Mononuclear cell (primary cell): ENCODE measurements around the gene SCN1B. TPM values are rescaled to one million over a fixed set of nuclear protein-coding genes. Genes with fewer than 3 reads are reported as not detected.
"Not testable (repeated sequence)": the region's sequence is repeated elsewhere in the genome, so short reads cannot be mapped to it uniquely, and the experiment has no call there.

Source experiments
- H3K27me3 ChIP-seq: 2 replicates; pipeline ENCODE4 v1.6.0; 2011; ENCODE audit warnings: low read length, control low read depth; ENCODE audit not compliant: insufficient read depth
- H3K4me1 ChIP-seq: 2 replicates; pipeline ENCODE4 v1.5.1; 2011; ENCODE audit warnings: mild to moderate bottlenecking, low read length, control low read depth; ENCODE audit not compliant: insufficient read depth
- H3K4me3 ChIP-seq: 2 replicates; pipeline ENCODE4 v1.5.1; 2011; ENCODE audit warnings: mild to moderate bottlenecking, low read length, moderate library complexity
- H3K9me3 ChIP-seq: 2 replicates; pipeline ENCODE4 v1.5.1; 2011; ENCODE audit warnings: low read depth, mild to moderate bottlenecking, control low read depth, low read length
- total RNA-seq: library from RNA; depleted of rRNA; stranded (reverse); fragments of >200 nt; gene quantifications from one replicate; pipeline ENCODE4 v1.2.3, GENCODE V29; 2012

SCN1B gene
- total RNA-seq = 0.73 TPM

GRCh38 chr19:35030257-35031071, at the start of gene SCN1B:
TSS of gene SCN1B (plus strand) at chr19:35030470. CDS start at chr19:35030821, 351 bp downstream.
- Histone ChIP-seq H3K4me1 (peaks cover 6% of the 10 kb centered on the region), H3K9me3 (no peaks in the 10 kb centered on the region), H3K27me3 (peaks cover 17% of the 10 kb centered on the region), H3K4me3 (no peak within 1 kb of the TSS)

- H3K4me1 ChIP-seq = peaks cover 7% of the 10 kb centered on the region
- H3K9me3 ChIP-seq = no peaks in the 10 kb centered on the region
- no peak overlapping the region for H3K4me3 ChIP-seq
- H3K27me3 ChIP-seq = no peaks in the 10 kb centered on the region
These were observed 48.0 kb upstream of the SCN1B start for GRCh38 chr19:34982275-34982674.

GRCh38 chr19:34983786-34984185, 46.5 kb upstream of the SCN1B start:
- H3K9me3 ChIP-seq = no peaks in the 10 kb centered on the region
- H3K4me3 ChIP-seq = no peak overlapping the region
- peaks cover 9% of the 10 kb centered on the region for H3K4me1 ChIP-seq
- H3K27me3 ChIP-seq = no peaks in the 10 kb centered on the region

- no peak overlapping the region for H3K4me3 ChIP-seq
- no peaks in the 10 kb centered on the region for H3K9me3 ChIP-seq
- no peaks in the 10 kb centered on the region for H3K27me3 ChIP-seq
- H3K4me1 ChIP-seq = peaks cover 14% of the 10 kb centered on the region
These were observed 46.0 kb upstream of the SCN1B start for GRCh38 chr19:34984287-34984686.

- H3K4me1 ChIP-seq = peaks cover 18% of the 10 kb centered on the region
- no peak overlapping the region for H3K4me3 ChIP-seq
- H3K27me3 ChIP-seq = no peaks in the 10 kb centered on the region
- no peaks in the 10 kb centered on the region for H3K9me3 ChIP-seq
These were observed 44.8 kb upstream of the SCN1B start for GRCh38 chr19:34985249-34986022.

GRCh38 chr19:34988119-34988518, 42.2 kb upstream of the SCN1B start:
- peaks cover 28% of the 10 kb centered on the region for H3K4me1 ChIP-seq
- H3K27me3 ChIP-seq = no peaks in the 10 kb centered on the region
- H3K4me3 ChIP-seq = no peak overlapping the region
- H3K9me3 ChIP-seq = no peaks in the 10 kb centered on the region

- H3K27me3 ChIP-seq = no peaks in the 10 kb centered on the region
- H3K9me3 ChIP-seq = no peaks in the 10 kb centered on the region
- H3K4me3 ChIP-seq = no peak overlapping the region
- H3K4me1 ChIP-seq = peaks cover 35% of the 10 kb centered on the region
These were observed 41.0 kb upstream of the SCN1B start for GRCh38 chr19:34989298-34989697.

GRCh38 chr19:34990578-34991192, 39.6 kb upstream of the SCN1B start:
- Histone ChIP-seq H3K4me3 (no peak overlapping the region), H3K27me3 (no peaks in the 10 kb centered on the region), H3K4me1 (peaks cover 43% of the 10 kb centered on the region), H3K9me3 (no peaks in the 10 kb centered on the region)

- Histone ChIP-seq H3K4me1 (peaks cover 51% of the 10 kb centered on the region), H3K4me3 (no peak overlapping the region), H3K9me3 (no peaks in the 10 kb centered on the region), H3K27me3 (no peaks in the 10 kb centered on the region)
These were observed 38.5 kb upstream of the SCN1B start for GRCh38 chr19:34991542-34992333.

GRCh38 chr19:34992582-34992981, 37.7 kb upstream of the SCN1B start:
- H3K4me3 ChIP-seq, H3K27me3 ChIP-seq: not testable (repeated sequence)

GRCh38 chr19:34994286-34994642, 36.0 kb upstream of the SCN1B start:
- no peaks in the 10 kb centered on the region for H3K9me3 ChIP-seq
- H3K27me3 ChIP-seq = no peaks in the 10 kb centered on the region
- peaks cover 70% of the 10 kb centered on the region for H3K4me1 ChIP-seq
- no peak overlapping the region for H3K4me3 ChIP-seq

More at GRCh38 chr19:34992582-34992981, 37.7 kb upstream of the SCN1B start:
- H3K4me1 ChIP-seq = peaks cover 60% of the 10 kb centered on the region
- not testable (repeated sequence) for H3K9me3 ChIP-seq

GRCh38 chr19:34994643-34995541, 35.4 kb upstream of the SCN1B start:
- Histone ChIP-seq H3K27me3 (no peaks in the 10 kb centered on the region), H3K4me3 (no peak overlapping the region), H3K9me3 (no peaks in the 10 kb centered on the region), H3K4me1 (peaks cover 76% of the 10 kb centered on the region)

GRCh38 chr19:34995551-34995950, 34.7 kb upstream of the SCN1B start:
- H3K4me1 ChIP-seq = peaks cover 71% of the 10 kb centered on the region
- H3K4me3 ChIP-seq = no peak overlapping the region
- no peaks in the 10 kb centered on the region for H3K27me3 ChIP-seq
- H3K9me3 ChIP-seq = no peaks in the 10 kb centered on the region

- H3K9me3 ChIP-seq = no peaks in the 10 kb centered on the region
- H3K27me3 ChIP-seq = no peaks in the 10 kb centered on the region
- peaks cover 80% of the 10 kb centered on the region for H3K4me1 ChIP-seq
- H3K4me3 ChIP-seq = no peak overlapping the region
These were observed 33.1 kb upstream of the SCN1B start for GRCh38 chr19:34997071-34997617.
